G401.6 (cell line): ENCODE data around the gene KCNMA1.

Source experiments
- FAIRE-seq: peaks from 2 replicates; lab custom pipeline; 2012; peaks lifted over from hg19 to GRCh38; lab: Jason Lieb, UNC

KCNMA1 gene

GRCh38 chr10:76881477-76882220 is 756.0 kb downstream of the KCNMA1 start:
- FAIRE-seq = no peak

- FAIRE-seq = no peak
These were observed 756.7 kb downstream of the KCNMA1 start for GRCh38 chr10:76880931-76881330.

- FAIRE-seq = no peak
These were observed 758.3 kb downstream of the KCNMA1 start for GRCh38 chr10:76879116-76879913.

- no peak for FAIRE-seq
These were observed 759.1 kb downstream of the KCNMA1 start for GRCh38 chr10:76878514-76878913.

GRCh38 chr10:76874896-76875295 is 762.7 kb downstream of the KCNMA1 start:
- no peak for FAIRE-seq

GRCh38 chr10:76874176-76874575 is 763.4 kb downstream of the KCNMA1 start:
- FAIRE-seq = no peak

- no peak for FAIRE-seq
These were observed 765.8 kb downstream of the KCNMA1 start for GRCh38 chr10:76871697-76872295.

GRCh38 chr10:76869931-76870330 is 767.7 kb downstream of the KCNMA1 start:
- FAIRE-seq = no peak

GRCh38 chr10:76868098-76868977 is 769.3 kb downstream of the KCNMA1 start:
- no peak for FAIRE-seq

GRCh38 chr10:76866841-76867586 is 770.6 kb downstream of the KCNMA1 start:
- no peak for FAIRE-seq

- no peak for FAIRE-seq
These were observed 772.7 kb downstream of the KCNMA1 start for GRCh38 chr10:76864922-76865321.

GRCh38 chr10:76858721-76859120 is 778.9 kb downstream of the KCNMA1 start:
- FAIRE-seq = no peak

GRCh38 chr10:76840802-76841201 is 796.8 kb downstream of the KCNMA1 start:
- no peak for FAIRE-seq

- no peak for FAIRE-seq
These were observed 798.3 kb downstream of the KCNMA1 start for GRCh38 chr10:76839276-76839675.

GRCh38 chr10:76830218-76830617 is 807.4 kb downstream of the KCNMA1 start:
- no peak for FAIRE-seq

GRCh38 chr10:76829724-76830123 is 807.9 kb downstream of the KCNMA1 start:
- FAIRE-seq = no peak
